ENCODE results near the gene SEMA4D.

SEMA4D gene

GRCh38 chr9:89465726-89466308 lies 32.1 kb downstream of the SEMA4D start:
- DNase-seq (ENCODE audit: low read depth) = no peak

GRCh38 chr9:89465001-89465451 lies 32.9 kb downstream of the SEMA4D start:
- no peak for DNase-seq (ENCODE audit: low read depth)

GRCh38 chr9:89464300-89464901 lies 33.5 kb downstream of the SEMA4D start:
- DNase-seq (ENCODE audit: low read depth) = no peak

- DNase-seq (ENCODE audit: low read depth) = no peak
These were observed 34.9 kb downstream of the SEMA4D start for GRCh38 chr9:89462817-89463683.

- DNase-seq (ENCODE audit: low read depth) = no peak
These were observed 35.7 kb downstream of the SEMA4D start for GRCh38 chr9:89462199-89462598.

GRCh38 chr9:89461265-89461664 lies 36.6 kb downstream of the SEMA4D start:
- peak; percentile 57 for DNase-seq (ENCODE audit: low read depth)

- no peak for DNase-seq (ENCODE audit: low read depth)
These were observed 37.4 kb downstream of the SEMA4D start for GRCh38 chr9:89460551-89460950.

- DNase-seq (ENCODE audit: low read depth) = no peak
These were observed 39.0 kb downstream of the SEMA4D start for GRCh38 chr9:89458768-89459496.

- no peak for DNase-seq (ENCODE audit: low read depth)
These were observed 40.5 kb downstream of the SEMA4D start for GRCh38 chr9:89457376-89457855.

GRCh38 chr9:89455356-89455824 lies 42.5 kb downstream of the SEMA4D start:
- DNase-seq (ENCODE audit: low read depth) = no peak

GRCh38 chr9:89454498-89455355 lies 43.2 kb downstream of the SEMA4D start:
- no peak for DNase-seq (ENCODE audit: low read depth)

- no peak for DNase-seq (ENCODE audit: low read depth)
These were observed 44.5 kb downstream of the SEMA4D start for GRCh38 chr9:89453452-89453851.

GRCh38 chr9:89452561-89452960 lies 45.4 kb downstream of the SEMA4D start:
- no peak for DNase-seq (ENCODE audit: low read depth)

GRCh38 chr9:89450213-89450612 lies 47.7 kb downstream of the SEMA4D start:
- DNase-seq (ENCODE audit: low read depth) = no peak

- no peak for DNase-seq (ENCODE audit: low read depth)
These were observed 48.6 kb downstream of the SEMA4D start for GRCh38 chr9:89449261-89449671.

GRCh38 chr9:89448821-89449220 lies 49.1 kb downstream of the SEMA4D start:
- no peak for DNase-seq (ENCODE audit: low read depth)

- DNase-seq (ENCODE audit: low read depth) = no peak
These were observed 49.5 kb downstream of the SEMA4D start for GRCh38 chr9:89448381-89448780.

- DNase-seq (ENCODE audit: low read depth) = no peak
These were observed 50.5 kb downstream of the SEMA4D start for GRCh38 chr9:89447416-89447815.

- no peak for DNase-seq (ENCODE audit: low read depth)
These were observed 51.0 kb downstream of the SEMA4D start for GRCh38 chr9:89446961-89447310.

GRCh38 chr9:89446261-89446960 lies 51.5 kb downstream of the SEMA4D start:
- DNase-seq (ENCODE audit: low read depth) = no peak
